NOMO-1 treated with dmso at 0.1 percent for 144 hours (cell line): Measurements from ENCODE around the gene PTPRN2.
"Not testable (repeated sequence)": the region's sequence is repeated elsewhere in the genome, so short reads cannot be mapped to it uniquely, and the experiment has no call there.

Source experiments
- DNase-seq: peaks from one replicate; lab custom pipeline; 2025; ENCODE audit not compliant: unreplicated experiment; lab: John Stamatoyannopoulos, UW

Gene PTPRN2

DNA sequence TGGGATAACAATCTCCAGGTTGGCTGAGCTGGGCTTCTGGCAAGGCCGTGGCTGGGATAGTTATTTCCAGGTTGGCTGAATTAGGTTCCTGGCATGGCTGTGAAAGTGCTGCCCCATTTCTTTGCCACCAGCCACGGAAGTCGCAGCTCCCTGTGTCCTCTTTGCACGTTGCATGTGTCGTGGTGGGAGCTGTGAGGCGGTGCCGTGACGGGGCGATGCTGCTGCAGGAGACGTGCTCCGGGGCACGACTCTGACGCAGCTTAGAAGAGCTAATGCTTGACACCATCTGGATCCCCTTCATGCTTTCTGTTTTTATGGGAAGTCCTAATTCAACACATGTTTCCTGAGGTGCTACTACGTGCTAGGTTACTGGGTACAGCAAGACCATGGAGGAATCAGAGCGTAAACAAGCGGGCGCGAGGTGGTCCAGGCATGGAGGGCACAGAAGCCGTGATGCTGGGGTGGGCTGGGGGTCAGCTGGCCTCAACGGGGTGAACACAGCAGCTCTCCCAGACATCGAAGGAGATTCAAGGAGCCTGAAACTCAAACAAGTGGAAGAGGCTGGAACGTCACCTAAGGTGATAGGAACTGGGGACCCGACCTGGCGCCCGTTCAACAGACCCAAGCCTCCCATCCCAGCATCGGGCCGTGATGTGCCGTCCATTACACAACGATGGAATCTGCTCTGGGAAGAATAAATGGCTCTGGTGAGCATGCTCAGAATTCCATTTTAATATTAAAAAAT is 843.7 kb downstream of the PTPRN2 start:
- DNase-seq: no peak

DNA sequence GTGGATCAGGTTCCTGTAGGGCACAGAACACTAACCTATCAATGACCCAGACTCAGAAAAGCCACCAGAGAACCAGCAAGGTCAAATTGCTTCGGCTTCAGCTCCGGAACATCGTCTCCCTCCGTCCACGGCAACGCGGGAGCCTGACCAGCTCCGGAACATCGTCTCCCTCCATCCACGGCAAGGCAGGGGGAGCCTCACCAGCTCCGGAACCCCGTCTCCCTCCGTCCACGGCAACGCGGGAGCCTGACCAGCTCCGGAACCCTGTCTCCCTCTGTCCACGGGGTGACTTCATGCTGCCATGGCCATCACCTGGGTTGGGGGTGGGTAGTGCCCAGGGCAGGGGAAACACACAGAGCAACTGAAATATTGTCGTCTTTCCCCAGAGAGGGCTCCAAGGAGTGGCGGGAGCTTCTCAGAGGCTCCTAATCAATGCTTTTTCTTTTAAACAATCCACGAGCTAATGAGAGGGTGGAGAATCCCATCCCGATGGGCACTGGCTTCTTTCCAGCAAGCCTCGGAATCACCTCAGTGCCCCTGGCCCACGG is 847.3 kb downstream of the PTPRN2 start:
- DNase-seq: no peak

DNA sequence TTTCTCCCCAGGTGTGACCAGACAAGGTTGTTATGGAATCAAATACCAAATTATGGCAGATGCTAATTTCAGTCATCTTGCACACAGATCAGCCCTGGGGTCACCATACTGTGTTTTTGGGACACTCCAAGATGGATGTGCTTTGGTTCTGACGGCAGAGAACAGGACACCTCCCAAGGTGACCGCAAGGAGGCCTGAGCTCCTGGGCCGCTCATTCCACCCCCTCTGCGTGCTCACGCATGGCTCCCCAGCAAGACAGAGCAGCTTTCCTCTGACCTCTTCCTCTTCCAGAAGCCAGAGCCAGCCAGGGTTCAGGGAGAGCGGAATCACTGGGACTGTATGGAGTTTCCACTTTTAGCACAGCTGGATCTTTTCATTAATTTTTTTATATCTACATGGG is 848.0 kb downstream of the PTPRN2 start:
- no peak for DNase-seq

DNA sequence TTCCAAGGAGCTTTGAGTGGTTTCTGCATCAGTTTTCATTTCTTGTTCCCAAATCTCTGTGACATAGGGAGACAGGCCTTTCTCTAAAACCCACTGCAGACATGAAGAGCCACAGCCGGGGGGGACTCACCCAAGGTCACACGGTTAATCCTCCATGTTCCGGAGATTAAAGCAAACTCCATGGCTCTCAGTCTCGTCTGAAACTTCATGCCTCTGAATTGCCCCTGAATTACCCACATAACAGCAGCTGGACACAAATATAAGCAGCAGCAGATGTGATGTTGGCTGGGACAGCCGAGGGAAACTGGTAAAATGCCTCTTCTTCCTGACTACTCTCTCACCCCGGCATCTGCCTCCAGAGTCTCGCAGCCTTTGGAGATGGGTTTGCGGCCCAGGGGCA is 848.6 kb downstream of the PTPRN2 start:
- DNase-seq: no peak

DNA sequence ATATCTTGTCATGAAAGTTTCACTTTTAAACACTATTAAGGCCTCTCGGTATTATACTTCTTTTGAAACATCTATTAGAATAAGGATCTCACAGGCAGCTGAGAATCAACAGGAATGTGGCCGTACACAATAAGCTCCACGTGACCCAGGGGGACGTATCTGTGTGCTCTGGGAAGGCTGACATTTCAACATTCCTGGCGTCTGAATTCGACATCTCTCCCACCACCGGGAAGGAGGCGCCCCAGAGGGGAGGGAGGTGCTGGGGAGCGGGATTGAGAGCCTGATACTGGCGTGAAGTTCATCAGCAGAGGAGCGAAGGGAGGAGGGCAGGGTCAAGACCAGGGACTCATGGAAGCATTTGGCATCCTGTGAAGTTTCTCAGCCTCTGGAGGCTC is 849.6 kb downstream of the PTPRN2 start:
- no peak for DNase-seq

DNA sequence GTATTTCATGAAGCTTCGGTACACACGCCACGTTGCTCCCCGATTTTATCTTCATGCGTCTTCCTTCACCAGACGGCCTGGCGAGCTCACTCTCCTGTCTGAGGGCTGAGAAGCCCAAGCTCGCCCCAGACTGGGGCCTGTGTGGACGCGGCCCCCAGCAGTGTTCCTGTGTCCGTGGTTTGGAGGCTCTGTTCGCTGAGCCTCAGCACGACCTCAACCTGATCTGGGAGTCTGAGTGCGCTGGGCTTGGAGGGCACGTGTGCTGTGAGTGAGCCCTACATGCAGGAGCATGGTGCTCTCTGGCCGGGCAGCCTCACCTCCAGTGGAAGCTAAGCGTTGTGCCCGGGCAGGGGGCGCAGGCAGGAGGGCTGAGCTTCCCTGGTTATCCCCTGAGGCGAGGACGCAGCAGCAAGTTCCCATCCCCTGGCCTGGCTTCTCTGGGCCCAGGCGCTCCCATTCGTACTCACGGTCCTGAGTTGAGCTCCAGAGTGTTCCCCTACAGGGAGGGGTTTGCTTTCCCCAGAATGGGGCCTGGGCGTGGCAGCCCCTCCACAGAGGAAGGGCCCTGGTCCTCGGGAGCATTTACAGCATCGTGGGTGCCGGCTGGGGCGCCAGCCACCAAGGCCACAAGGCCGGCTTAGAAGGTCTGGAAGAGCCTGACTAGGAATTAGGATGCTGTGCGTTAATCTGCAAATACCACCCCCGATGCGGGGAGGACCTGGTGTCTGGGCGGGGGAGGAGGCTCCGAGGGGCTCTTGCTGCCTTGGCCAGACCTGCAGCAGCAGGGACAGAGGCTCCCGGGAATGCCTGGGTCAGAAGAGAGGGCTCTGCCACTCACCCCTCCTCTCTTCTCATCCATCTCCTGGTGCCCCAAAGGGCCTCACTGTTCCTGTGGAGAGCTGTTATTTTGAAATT is 850.2 kb downstream of the PTPRN2 start:
- no peak for DNase-seq

DNA sequence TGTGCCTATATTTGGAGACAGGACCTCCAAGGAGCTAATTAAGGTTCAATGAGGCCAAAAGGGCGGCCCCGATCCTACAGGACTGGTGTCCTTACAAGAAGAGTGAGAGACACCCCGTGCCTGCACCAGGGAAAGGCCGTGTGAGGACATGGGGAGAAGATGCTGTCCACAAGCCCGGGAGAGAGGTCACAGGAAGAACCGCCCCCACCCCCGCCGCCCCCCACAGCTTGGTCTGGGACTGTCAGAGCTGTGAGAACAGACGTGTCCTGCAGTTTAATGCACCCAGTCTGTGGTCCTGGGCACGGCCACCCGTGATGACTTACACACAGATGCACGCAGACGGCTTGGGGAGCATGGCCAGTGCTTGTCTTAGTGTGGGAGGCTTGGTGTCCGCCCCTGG is 851.3 kb downstream of the PTPRN2 start:
- no peak for DNase-seq

DNA sequence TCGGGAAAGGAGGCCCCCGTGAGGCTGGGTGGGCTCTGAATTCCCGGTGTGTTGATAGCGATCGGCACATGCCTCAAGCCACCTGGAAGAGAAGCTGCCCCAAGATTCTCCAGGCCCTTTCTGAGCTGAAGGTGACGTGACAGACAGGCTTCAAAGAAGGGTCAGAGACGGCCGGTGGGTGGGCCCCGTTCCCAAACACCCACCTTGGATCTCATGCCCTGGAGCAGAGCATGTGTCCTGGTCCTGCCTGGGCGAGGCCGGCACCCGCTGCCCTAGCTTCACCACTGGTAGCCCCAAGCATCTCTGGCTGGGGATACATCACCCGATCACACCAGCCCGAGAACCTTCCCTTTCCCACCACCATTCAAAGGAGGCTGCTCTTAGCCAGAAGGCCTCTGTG is 851.8 kb downstream of the PTPRN2 start:
- no peak for DNase-seq

DNA sequence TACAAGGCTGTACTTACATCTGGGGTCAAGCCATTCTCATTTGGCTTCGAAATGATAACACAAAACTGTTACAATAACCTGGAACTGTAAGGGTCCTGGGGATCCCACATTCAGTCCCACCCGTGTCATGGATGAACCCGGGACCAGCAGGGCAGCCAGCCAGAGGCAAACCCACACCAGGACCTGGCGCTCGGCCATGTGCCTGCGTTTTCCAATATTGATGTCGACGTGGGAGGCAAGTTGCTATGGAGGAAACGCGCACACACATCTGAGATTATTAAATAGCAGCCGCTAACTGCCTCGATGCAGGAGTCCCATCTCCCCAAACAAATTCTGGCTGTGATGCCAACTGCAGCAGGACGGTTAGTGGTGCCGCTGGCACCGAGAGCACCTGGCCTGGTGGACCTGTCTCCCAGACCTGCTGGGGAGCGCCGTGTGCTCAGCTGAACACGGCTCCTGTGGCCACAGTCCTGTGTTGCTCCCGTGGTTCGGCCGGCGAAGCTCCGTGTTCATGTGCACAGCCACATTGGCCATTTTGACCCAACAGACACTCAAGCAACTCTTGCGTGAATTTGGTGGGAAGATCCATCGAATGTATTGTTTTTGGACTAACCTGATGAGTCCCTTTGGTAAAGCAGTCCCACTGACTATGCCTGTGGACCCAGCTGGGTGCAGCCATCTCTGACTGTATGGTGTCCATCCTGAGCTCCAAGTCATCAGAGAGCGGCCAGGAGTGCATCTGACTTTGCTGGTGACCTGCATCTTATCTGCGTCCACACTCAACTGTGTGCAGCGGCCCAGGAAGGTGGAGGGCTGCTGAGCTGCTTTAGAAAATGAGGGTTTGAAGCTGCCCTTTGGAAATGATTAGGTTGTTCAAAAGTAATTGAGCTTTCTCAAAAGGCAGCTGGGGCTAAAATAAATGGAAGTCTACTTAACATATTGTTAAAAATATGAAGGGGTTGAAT is 852.7 kb downstream of the PTPRN2 start:
- DNase-seq: no peak

DNA sequence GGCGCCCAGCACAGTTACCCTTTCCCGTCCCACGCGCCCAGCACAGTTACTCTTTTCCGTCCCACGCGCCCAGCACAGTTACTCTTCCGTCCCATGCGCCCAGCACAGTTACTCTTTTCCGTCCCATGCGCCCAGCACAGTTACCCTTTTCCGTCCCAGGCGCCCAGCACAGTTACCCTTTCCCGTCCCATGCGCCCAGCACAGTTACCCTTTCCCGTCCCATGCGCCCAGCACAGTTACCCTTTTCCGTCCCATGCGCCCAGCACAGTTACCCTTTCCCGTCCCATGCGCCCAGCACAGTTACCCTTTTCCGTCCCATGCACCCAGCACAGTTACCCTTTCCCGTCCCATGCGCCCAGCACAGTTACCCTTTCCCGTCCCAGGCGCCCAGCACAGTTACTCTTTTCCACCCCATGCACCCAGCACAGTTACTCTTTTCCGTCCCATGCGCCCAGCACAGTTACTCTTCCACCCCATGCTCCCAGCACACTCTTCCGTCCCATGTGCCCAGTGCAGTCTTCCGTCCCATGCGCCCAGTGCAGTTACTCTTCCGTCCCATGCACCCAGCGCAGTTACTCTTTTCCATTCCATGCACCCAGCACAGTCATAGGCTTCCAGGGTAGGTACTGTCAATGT is 853.7 kb downstream of the PTPRN2 start:
- not testable (repeated sequence) for DNase-seq

DNA sequence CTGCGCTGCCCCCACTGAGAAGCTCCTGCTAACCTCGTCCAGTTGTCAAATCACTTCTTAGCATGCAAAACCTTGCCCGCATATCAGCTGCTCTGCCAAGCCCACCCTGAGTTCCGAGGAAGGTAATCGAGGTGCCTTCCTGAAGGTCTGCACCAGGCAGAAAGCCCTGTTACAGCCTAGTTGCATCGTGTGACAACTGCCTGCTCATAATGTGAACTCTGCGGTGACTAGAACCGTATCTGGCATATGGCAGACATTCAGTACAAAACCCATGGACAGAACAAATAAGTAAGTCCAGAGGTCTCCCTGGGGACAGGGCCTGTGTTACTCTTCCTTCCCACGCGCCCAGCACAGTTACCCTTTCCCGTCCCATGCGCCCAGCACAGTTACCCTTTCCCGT is 856.5 kb downstream of the PTPRN2 start:
- DNase-seq: no peak

DNA sequence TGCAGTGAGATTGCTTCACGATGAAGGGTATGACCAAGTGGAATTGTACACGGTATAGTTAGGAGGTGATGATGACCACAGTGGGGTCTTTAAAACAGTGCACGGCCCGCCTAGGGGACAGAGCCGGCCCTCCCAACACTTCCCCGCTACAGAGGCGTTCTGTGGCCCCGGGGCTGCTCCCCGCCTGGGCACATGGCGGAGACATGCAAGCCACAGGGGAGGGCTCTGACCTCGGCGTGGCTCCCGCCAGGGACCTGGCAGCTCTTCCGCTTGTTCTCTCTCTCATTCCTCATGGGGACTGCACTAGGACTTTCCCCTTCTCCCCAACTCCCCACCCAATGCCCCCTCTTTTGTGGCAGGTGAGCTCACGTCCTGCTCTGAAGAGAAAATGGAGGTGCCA is 857.0 kb downstream of the PTPRN2 start:
- DNase-seq: no peak

DNA sequence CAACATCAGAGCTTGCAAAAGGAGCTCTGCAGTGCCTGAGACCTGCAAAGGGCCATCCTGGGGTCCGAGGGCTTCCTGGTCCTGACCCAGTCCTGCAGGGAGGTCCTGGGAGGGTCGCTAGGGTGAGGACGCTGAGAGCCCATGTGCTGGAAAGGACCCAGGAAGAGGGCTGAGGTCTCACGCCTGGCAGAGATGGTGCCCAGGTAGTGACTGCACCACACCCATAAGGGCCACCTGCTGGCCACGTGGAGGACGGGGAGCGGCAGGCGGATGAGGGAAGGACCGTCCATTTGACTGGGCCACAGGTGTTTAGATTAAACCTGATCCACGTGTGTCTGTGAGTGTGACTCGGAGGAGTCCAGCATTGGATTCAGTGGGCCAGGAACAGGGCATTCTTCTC is 858.1 kb downstream of the PTPRN2 start:
- no peak for DNase-seq

DNA sequence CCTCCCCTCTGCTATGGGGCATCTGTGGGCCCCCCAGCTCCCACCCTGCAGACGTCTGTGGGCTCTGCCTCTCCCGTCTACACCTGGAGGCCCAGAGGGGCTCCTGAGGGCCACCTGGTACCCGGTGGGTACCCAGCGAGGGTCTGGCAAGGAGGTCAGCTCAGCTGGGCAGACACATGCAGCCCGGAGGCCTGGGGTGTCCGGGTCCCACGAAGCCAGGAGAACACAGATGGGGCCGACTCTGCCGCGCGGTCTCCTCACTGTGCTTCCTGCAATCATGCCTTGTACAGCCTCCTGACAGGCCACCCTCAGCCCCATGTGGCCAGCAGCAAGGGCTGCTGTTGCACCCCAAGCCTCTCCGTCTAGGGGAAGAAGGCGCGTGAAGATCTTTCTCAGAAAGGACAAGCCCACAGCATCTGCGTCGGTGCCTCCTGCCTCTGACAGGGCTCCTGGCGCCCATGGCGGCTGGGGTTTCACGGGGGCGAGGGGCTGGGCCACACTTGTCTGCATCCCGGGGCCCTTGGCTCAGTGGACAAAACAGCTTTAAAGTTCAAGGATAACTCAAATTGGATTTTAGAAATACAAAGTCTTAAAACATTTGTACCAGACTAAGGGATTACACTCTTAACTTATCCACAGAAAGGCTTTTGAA is 859.5 kb downstream of the PTPRN2 start:
- no peak for DNase-seq

DNA sequence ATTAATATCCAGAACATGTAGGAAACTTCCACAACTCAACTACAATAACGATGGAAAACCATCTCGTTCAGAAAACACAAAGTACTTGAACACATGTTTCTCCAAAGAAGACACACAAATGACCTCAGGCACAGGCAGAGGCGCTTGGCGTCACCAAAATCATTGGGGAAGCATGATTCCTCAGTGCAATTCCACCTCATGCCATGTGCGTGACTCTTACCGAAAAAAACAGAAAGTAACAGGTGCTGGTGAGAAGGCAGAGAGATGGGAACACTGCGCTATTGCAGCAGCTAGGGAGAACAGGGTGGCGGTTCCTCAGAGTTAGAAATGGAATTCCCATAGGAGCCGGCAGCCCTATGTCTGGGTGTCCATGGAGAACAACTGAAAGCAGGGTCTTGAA is 860.9 kb downstream of the PTPRN2 start:
- DNase-seq: no peak

DNA sequence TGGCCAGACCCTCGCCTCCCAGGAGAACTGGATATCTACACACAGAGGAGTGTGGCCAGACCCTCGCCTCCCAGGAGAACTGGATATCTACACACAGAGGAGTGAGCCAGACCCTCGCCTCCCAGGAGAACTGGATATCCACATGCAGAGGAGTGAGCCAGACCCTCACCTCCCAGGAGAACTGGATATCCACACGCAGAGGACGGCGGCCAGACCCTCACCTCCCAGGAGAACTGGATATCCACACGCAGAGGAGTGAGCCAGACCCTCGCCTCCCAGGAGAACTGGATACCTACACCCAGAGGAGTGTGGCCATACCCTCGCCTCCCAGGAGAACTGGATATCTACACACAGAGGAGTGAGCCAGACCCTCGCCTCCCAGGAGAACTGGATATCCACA is 862.3 kb downstream of the PTPRN2 start:
- not testable (repeated sequence) for DNase-seq

DNA sequence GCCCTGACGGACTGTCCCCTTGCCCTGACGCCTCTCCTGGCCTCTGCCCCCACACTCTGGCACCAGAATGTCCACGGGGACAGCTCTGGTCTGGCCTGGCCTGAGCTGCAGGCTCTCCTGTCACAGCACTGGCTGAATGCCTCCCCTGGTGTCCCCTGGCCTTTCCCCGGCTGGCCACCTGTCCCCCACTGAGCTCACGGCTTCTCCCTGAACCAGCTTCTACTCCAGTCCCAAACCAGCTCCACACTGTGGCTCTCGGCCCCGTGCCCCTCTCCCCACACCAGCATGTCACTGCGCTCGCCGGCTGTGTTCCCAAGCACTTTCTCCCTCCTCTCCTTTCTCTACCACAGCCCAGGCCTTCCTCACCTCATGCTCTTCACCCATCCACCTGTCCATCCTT is 864.4 kb downstream of the PTPRN2 start:
- DNase-seq: no peak

DNA sequence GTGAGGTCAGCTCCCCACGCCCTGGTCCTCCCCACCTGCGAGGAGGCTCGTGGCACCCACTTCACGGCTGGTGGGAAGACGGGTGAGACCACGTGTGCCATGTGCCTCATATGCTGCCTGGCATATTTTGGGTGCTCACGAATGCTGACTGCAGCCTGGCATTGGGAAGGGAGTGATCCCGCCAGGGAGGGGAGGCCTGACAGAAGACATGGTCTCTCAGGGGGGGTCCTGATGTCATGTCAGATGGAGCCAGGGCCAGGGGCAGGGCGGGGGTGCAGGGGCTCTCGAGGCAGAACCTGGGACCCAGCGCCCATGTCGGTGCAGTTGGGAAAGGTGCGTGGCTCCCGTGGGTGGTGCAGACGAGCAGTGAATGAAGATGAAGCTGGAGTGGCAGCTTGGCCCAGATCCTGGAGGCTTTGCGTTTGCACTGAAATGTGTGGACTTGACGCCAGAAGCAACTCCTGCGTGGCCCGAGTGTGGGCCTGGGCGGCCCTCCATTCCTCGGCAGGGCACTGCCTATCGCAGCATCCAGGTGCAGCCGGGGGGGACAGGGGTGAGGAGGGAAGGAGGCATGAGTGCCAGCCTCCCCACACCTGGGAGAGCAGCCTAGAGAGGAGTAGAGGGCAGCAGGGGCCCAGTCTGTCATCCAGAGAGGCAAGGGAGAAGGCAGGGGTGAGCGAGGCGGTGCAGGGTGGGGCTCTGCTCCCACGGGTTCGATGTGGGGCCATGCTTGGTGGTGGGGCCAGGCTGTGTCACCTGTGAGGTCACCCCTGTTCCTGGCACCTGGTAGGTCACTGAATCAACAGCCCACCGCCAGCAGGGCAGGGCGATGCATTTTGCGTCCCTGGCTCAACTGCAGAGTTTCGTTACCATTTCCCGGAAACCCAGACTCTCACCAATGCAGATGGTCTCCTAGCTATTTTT is 865.2 kb downstream of the PTPRN2 start:
- DNase-seq: no peak
